HEK293 (cell line): ENCODE measurements around the gene EPHB1.

Experiments
- KLF9 ChIP-seq: fragments of 450-650 bp; formaldehyde crosslinking; IDR thresholded peaks from 2 replicates; pipeline ENCODE4 v1.5.1; 2016; ENCODE audit warnings: missing biosample characterization, missing genetic modification characterization, low read depth
- ZFP37 ChIP-seq: fragments of 450-650 bp; formaldehyde crosslinking; IDR thresholded peaks from 2 replicates; pipeline ENCODE4 v1.5.1; 2016; ENCODE audit warnings: missing biosample characterization, missing genetic modification characterization
- ZNF302 ChIP-seq: fragments of 450-650 bp; formaldehyde crosslinking; IDR thresholded peaks from 2 replicates; pipeline ENCODE4 v1.5.1; 2016; ENCODE audit warnings: missing biosample characterization, missing genetic modification characterization, low read depth
- ZNF423 ChIP-seq: fragments of 450-650 bp; formaldehyde crosslinking; IDR thresholded peaks from 2 replicates; pipeline ENCODE4 v1.5.1; 2016; ENCODE audit warnings: missing biosample characterization, missing genetic modification characterization
- ZNF76 ChIP-seq: fragments of 450-650 bp; formaldehyde crosslinking; IDR thresholded peaks from 2 replicates; pipeline ENCODE4; 2016; ENCODE audit warnings: low read depth, missing biosample characterization, missing genetic modification characterization, borderline replicate concordance

- TF ChIP-seq ZNF76 (tag by site-specific recombination) = no peak
- TF ChIP-seq ZNF423 (tag by site-specific recombination) = no peak
- TF ChIP-seq ZNF302 (tag by site-specific recombination) = no peak
- no peak for TF ChIP-seq KLF9 (tag by site-specific recombination)
- no peak for TF ChIP-seq ZFP37 (tag by site-specific recombination)
These were observed 333.8 kb downstream of the EPHB1 start for GRCh38 chr3:135128818-135129217.
